Activated CD4-positive, CD25-positive, alpha-beta regulatory T cell (primary cell): Measurements from ENCODE around the gene YEATS4.
"Not testable (repeated sequence)": the region's sequence is repeated elsewhere in the genome, so short reads cannot be mapped to it uniquely, and the experiment has no call there.

Experiments used
- DNase-seq, 4 experiments: peaks; one replicate each; lab custom pipeline; 2025; lab: John Stamatoyannopoulos, UW

YEATS4 gene

DNA sequence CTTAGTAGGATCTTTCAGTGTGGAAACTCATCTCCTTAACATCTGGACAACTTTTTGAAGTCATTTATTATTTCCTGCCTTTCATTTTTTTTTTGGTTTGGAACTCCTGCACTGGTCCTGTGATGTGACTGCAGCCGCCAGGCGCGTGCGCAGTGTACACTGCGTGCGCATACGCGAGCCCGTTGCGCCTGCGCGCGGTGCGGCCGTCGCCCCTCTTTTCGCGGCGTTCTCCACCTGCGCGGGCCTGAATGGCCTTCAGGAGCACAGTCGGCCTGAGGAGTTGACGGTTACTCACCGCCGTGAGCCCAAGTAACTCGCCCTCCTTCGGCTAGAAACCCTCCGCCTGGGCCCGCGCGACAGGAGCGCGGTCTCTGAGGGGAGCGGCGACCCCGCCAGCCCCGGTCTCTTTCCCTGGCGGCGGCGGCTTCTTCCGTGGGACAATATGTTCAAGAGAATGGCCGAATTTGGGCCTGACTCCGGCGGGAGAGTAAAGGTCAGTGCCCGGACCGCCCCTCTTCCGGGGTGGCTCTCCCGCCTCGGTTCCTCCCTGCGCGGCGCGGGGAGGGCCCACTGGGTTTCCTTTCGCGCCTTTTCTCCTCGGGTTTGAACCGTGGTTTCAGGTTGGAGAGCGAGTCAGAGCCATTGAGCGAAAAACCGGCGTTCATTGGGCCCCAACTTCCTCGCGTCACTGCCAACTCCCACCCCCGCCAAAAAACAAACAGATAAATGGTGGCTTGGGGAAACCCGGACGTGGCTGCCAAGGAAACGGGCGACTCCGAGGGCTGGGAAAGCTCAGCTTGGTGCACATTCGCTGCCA lies at the start of gene YEATS4:
Gene YEATS4 (plus strand): TSS at position 213 of the 817 bp plus-strand sequence. CDS start 230 bp downstream, at position 443.
- DNase-seq: peak; percentile 56 to 67 (median 66)

- DNase-seq: no peak
These were observed 46.3 kb upstream of the YEATS4 start for GRCh38 chr12:69313209-69313608.

- DNase-seq: not testable (repeated sequence)
These were observed 42.8 kb upstream of the YEATS4 start for GRCh38 chr12:69316784-69317183.

GRCh38 chr12:69317233-69317632 lies 42.3 kb upstream of the YEATS4 start:
- not testable (repeated sequence) for DNase-seq

DNA sequence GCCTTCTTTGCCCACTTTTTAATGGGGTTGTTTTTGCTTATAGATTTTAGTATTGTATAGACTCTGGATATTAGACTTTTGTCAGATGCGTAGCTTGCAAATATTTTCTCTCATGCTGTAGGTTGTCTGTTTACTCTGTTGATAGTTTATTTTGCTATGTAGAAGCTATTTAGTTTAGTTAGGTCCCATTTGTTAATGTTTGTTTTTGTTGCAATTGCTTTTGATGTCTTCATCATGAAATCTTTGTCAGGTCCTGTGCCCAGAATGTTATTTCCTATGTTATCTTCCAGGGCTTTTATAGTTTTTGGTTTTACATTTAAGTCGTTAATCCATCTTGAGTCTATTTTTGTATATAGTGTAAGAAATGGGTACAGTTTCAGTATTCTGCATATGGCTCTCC lies 41.3 kb upstream of the YEATS4 start:
- DNase-seq: no peak

DNA sequence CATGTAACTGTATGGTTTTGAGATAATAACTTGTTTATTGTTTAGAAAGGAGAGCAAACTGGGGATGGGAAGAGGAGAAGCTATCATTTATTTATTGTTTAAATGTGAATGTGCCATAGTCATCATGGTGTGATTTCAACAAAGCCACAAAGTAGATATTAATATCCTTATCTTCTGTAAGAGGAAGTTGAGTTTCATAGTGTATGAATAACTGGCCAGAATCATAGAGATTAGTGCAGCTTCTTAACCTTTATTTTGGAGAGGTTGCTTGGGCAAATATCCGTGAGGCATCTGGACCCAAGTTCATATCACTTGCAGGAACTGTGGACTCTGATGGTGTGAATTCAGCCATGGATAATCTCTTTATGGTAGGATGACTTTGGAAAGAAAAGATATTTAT lies 38.2 kb upstream of the YEATS4 start:
- DNase-seq: no peak

DNA sequence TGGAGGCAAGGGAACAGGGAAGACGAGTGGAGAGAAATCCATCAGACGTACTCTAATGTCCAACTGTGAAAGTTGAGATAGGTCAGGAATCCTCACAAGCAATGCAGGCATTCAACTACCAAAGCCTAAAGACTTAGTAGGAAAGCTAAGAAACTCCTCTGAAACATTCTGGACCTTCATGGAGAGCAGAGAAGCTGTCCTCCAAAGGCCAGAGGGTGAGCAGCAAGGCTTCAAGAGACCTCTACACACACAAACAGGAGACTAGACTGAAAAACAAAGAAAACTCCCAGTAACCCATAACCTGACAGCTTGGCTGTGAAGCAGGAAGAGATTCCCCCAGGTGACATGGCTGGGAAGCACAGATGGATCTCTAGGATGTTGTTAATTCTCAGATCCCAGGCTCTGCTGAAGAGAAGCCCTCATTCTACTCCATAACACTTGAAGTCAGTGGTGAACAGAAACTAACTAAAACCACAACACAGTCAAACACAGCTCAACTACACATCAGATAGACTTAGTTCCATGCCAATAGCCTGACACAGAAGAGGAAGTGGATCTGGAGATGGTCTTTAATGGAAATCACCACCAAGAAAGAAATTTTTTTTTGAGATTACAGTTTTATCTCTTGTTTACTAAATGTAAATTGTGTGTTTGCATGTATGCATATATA lies 34.6 kb upstream of the YEATS4 start:
- DNase-seq: no peak

DNA sequence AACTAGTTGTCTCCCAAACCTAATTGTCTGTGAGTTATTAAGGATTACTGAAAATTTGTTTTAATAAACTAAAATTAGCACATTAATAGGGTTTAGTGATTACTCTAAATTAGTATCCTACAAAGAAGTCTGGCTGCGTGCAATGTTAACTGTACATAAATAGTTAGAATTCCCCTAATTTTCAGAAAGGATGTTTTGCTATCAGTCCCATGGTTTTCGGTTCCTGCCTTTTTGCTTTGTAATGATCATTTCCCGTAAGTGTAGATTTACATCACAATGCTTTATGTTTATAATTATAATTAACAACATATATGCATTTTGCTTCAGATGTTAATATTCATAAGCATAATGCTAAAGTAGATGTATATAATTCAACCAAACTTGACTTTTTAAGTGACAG lies 31.1 kb upstream of the YEATS4 start:
- DNase-seq: no peak

- DNase-seq: no peak
These were observed 29.7 kb upstream of the YEATS4 start for GRCh38 chr12:69329669-69330428.

DNA sequence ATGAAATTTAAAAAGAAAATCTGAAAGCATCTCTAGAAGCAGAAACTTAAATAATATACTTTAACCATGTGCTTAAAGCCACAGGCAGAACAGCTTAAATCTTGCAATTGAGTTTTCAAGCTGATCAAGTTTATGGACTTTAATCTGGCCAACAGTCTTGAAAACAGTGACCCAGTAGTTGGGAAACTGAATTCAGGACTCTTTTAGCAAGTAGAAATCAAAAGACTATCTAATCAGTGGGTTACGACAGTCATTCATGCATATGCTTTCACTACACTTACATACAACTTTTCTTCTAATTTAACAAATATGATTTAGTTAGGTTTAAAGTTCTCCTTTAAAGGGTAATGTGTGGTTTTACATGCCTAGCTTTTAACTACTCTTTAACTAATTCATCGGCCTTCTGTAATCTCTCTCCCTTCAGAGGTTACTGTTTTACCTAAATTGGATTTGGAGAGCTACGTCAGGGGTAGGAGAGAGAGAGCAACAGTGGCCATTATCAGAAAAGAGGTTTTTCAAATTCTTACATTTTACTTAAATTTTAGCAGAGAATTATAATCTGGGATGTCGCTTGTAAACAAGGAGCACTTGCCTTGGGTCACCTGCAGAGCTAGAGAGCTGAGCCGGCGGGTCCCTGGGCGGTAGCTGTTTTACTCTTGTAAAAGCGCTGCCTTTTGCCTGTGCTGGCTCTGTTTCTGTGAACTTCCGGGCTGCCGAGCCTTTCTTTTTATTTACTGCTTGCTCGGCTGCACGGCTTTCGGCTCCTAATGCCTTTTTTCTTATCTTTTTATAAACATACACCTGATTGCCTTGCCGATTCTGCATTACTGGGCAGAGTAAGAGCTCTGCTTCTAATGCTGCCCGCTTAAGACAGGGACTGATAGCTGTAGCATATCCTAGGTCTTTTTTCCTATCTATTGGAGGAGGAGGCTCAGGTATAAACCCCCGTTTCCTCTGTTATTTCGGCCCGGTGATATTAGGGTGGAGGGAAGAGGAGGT lies 28.8 kb upstream of the YEATS4 start:
- peak in 3 of 4 experiments; percentile 5 to 39 (median 36) for DNase-seq

DNA sequence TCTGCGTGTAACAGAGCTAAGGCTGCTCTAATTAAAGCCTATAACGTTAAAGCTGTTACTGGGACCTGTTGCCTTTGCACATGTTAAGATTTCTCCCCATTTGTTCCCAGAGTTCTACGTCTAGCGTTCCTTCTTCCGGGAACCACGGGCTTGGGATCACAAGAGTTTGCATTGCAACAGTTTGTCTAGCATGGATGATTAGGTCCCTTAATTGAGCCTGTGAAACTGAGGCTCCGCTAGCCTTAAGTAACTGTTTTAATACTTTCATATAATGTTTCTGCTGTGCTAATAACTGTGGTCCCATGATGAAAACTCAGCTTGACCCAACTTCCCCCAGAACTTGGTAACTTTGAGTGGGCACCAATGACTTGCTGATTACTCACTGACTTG lies 28.0 kb upstream of the YEATS4 start:
- no peak for DNase-seq

- DNase-seq: no peak
These were observed 27.4 kb upstream of the YEATS4 start for GRCh38 chr12:69331909-69332684.

- no peak for DNase-seq
These were observed 26.7 kb upstream of the YEATS4 start for GRCh38 chr12:69332815-69333358.

DNA sequence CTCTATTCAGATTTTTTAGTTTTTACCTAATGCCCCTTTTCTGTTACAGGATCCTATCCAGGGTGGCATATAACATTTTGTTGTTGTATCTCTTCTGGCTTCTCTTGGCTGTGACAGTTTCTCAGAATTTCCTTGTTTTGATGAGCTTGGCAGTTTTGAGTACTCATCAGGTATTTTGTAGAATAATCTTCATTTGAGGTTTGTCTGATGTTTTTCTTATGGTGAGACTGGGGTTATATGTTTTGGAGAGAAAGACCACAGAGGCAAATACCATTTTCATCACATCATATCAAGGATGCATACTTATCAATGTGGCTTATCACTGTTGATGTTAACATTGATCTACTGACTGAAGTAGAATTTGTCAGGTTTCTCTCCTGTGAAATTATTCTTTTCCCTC lies 25.4 kb upstream of the YEATS4 start:
- DNase-seq: no peak

- DNase-seq: no peak
These were observed 22.0 kb upstream of the YEATS4 start for GRCh38 chr12:69337311-69338090.

GRCh38 chr12:69338120-69338859 lies 21.3 kb upstream of the YEATS4 start:
- no peak for DNase-seq

DNA sequence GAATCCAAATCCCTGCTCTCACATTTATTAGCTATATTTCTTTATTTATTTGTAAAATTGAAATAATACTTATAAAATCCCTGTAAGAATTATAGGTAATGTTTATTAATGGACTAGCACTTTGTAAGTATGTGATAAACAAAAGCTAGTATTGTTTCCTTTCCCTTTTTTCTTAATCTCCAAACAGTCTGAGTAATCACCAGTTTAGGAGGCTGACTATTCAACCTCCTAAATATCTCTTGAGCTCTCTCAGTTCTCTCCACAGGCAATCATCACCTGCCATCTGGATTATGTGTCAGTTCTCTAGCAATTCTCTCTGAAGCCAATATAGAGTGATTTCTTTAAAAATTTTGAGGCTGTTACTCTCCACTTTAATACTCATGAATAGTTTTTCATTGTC lies 20.6 kb upstream of the YEATS4 start:
- DNase-seq: no peak

DNA sequence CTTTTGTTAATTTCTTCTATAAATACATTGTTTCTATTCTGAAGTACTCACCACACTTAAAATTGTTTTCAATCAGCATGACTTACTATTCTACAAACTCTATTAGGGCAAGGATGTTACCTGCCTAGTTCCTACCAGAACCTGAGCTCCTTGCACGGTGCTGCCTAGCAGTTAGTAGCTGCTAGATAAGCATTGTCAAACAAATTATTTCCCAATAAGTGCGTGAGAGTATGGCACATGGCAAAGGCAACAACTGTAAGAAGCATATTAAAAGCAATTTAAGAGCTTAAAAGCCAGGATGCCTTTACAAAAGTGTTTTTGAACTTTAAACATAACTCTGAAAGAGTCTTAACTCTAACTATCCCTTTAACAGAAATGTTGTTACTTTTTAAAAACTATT lies 19.5 kb upstream of the YEATS4 start:
- DNase-seq: no peak

DNA sequence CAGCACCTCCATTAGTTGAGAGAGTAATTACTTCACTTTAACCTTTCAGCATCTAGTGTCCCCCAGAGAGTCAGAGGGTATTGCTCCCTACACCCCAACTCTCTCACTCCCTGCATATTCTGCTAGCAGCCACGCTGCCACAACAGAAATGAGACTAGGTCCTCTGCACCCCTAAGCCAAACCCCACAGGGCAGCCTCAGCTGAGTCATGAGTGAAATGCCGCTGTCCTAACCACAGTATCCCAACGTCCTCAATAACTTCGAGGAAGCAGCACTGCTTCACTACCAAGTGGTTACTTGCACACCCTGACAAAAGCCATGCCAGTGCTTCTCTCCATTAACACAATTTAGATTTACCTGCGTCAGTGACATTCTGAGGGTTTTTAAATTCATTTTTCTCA lies 18.2 kb upstream of the YEATS4 start:
- DNase-seq: no peak
